ENCODE data around the gene IL5RA. TPM values are rescaled to one million over a fixed set of nuclear protein-coding genes. Genes with fewer than 3 reads are reported as not detected.

IL5RA gene
- total RNA-seq, 1 experiment from 2014 or later = not detected

DNA sequence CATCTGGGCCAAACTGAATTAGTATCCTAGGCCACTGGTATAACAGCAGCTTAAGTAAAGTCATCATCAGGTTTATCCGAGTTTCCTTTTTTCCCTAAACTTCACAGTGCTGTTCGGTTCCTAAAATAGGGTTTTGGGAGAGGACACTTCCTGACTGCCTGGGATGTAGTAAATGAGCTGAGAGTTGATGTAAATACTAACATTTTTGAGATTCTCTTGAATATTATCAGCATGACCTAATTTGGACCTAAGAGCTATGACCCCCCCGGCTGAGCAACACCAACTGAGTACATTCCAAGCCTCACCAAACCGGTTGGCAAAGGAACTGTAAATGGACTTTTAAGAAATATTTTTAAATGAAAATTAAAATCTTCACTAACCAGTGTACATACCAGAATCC, 78.8 kb downstream of the IL5RA start:
- no peak for DNase-seq (ENCODE audit: low spot score)
- CTCF ChIA-PET = no interaction called here

DNA sequence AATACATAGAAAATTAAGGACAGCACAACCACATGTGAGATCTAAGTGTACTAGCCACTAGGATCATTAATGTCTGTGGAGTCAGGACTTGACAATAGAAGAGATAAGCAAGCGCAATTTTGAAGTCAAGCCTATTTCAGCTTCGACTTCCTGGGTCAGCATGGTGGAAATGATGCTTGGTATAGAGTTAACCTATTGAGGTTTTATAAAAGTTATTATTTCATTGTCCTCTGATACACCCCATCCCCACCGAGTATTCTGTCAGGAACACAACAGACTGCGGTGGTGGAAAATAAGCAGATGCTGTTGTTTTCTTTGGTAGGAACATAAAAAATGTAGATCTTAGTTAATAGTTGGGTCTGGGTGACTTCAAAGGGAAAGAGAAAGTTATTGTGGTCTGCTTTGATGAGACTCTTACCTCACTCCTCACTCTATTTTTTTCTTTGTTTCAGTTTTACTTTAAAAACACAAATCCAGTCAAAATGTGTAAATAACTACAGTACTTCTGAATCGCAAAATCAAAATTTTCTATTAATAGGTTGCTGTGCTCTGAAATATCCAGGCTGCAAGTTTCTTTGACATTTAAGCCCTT, 82.1 kb downstream of the IL5RA start:
- Histone ChIP-seq H3K36me3 (ENCODE audit: insufficient read depth, low read length, poor library complexity, severe bottlenecking) (no peaks in the 10 kb centered on the region), H3K9me3 (ENCODE audit: low read depth, low read length, poor library complexity, severe bottlenecking) (no peaks in the 10 kb centered on the region), H3K27ac (ENCODE audit: low read depth, low read length, poor library complexity, severe bottlenecking) (no peak overlapping the region), H3K27me3 (replicated peaks; ENCODE audit: insufficient read depth, low read depth, low read length, poor library complexity) (no peaks in the 10 kb centered on the region), H3K4me1 (ENCODE audit: insufficient read depth, low read length, poor library complexity, severe bottlenecking) (no peaks in the 10 kb centered on the region), H3K4me3 (ENCODE audit: low read depth, low read length, poor library complexity, severe bottlenecking) (no peak overlapping the region)
- intact Hi-C loops (cut with micrococcal nuclease; ENCODE audit: unreplicated experiment) = loop anchor here (10.0 kb wide), 1 partner anchor 263 kb away; no protein-coding TSS in a partner anchor
- TF ChIP-seq CTCF (conservative IDR thresholded peaks at IDR 0.05; ENCODE audit: low read depth, low read length) (no peak), EZH2 (IDR thresholded peaks at IDR 0.05; ENCODE audit: borderline replicate concordance, low read depth, low read length, poor library complexity, severe bottlenecking) (no peak)
- CTCF ChIA-PET = no interaction called here
- no peak for DNase-seq (ENCODE audit: low spot score)
- BruUV-seq (replicated peaks) = no TSS peak
- POLR2A ChIA-PET (ENCODE audit: low non-redundant PET) = no interaction called here

More for the DNA sequence above, 78.8 kb downstream of the IL5RA start:
- no TSS peak for BruUV-seq (replicated peaks)
- POLR2A ChIA-PET (ENCODE audit: low non-redundant PET) = no interaction called here
- no peaks in the 10 kb centered on the region for H3K27me3 ChIP-seq (replicated peaks; ENCODE audit: insufficient read depth, low read depth, low read length, poor library complexity)
- no peak overlapping the region for H3K4me3 ChIP-seq (ENCODE audit: low read depth, low read length, poor library complexity, severe bottlenecking)
- no peaks in the 10 kb centered on the region for H3K36me3 ChIP-seq (ENCODE audit: insufficient read depth, low read length, poor library complexity, severe bottlenecking)
- TF ChIP-seq CTCF (conservative IDR thresholded peaks at IDR 0.05; ENCODE audit: low read depth, low read length) (no peak), EZH2 (IDR thresholded peaks at IDR 0.05; ENCODE audit: borderline replicate concordance, low read depth, low read length, poor library complexity, severe bottlenecking) (no peak)
- H3K9me3 ChIP-seq (ENCODE audit: low read depth, low read length, poor library complexity, severe bottlenecking) = no peaks in the 10 kb centered on the region
- H3K4me1 ChIP-seq (ENCODE audit: insufficient read depth, low read length, poor library complexity, severe bottlenecking) = no peaks in the 10 kb centered on the region
- no peak overlapping the region for H3K27ac ChIP-seq (ENCODE audit: low read depth, low read length, poor library complexity, severe bottlenecking)
- intact Hi-C loops (cut with micrococcal nuclease; ENCODE audit: unreplicated experiment) = no loop called here

DNA sequence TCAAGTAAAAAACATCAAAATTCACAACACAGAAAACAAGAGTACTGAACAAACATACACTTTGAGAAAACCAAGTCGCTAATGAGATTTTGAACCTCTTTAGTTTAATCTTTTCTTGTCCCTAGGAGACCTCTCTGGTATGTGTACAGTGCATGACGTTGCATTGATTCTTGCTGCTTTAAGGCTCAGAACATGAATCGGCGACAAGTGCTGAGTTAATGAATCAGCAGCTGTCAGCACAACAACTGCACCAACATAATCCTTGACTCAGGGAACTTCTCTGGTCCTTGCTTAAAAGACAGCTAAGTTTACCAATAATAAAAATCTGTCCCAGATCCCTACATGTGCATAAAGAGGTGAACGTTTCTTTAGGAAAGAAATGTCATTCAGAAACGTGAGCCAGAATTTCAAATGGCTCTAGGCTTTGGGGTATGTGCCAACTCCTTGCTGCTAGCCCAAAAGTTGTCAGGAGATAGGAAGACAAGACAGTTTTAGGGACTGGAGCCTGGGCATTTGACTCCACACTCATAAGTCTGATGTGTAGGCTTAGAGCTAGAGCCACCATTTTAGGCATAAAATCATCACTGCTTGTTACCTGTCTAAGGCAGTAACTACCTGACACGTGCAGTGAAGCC, 86.9 kb downstream of the IL5RA start:
- H3K36me3 ChIP-seq (ENCODE audit: insufficient read depth, low read length, poor library complexity, severe bottlenecking) = no peaks in the 10 kb centered on the region
- no peaks in the 10 kb centered on the region for H3K9me3 ChIP-seq (ENCODE audit: low read depth, low read length, poor library complexity, severe bottlenecking)
- BruUV-seq (replicated peaks) = no TSS peak
- ChIA-PET CTCF (no interaction called here), POLR2A (ENCODE audit: low non-redundant PET) (no interaction called here)
- H3K27me3 ChIP-seq (replicated peaks; ENCODE audit: insufficient read depth, low read depth, low read length, poor library complexity) = no peaks in the 10 kb centered on the region
- H3K4me1 ChIP-seq (ENCODE audit: insufficient read depth, low read length, poor library complexity, severe bottlenecking) = peaks cover 6% of the 10 kb centered on the region
- intact Hi-C loops (cut with micrococcal nuclease; ENCODE audit: unreplicated experiment) = loop anchor here (10.0 kb wide), 1 partner anchor 258 kb away; no protein-coding TSS in a partner anchor
- no peak for TF ChIP-seq CTCF (conservative IDR thresholded peaks at IDR 0.05; ENCODE audit: low read depth, low read length)
- TF ChIP-seq EZH2 (IDR thresholded peaks at IDR 0.05; ENCODE audit: borderline replicate concordance, low read depth, low read length, poor library complexity, severe bottlenecking) = no peak
- no peak overlapping the region for H3K4me3 ChIP-seq (ENCODE audit: low read depth, low read length, poor library complexity, severe bottlenecking)
- H3K27ac ChIP-seq (ENCODE audit: low read depth, low read length, poor library complexity, severe bottlenecking) = no peak overlapping the region
- DNase-seq (ENCODE audit: low spot score) = peak; percentile 35
